ENCODE data around the gene MBL2.

MBL2 gene

GRCh38 chr10:52772623-52773022 lies at the start of gene MBL2:
Gene MBL2 (minus strand): TSS chr10:52772784. CDS start chr10:52771635, 1,149 bp downstream.
- no peak for DNase-seq (ENCODE audit: low read depth)

GRCh38 chr10:52820309-52820708 lies 47.7 kb upstream of the MBL2 start:
- DNase-seq (ENCODE audit: low read depth), result no peak

DNA sequence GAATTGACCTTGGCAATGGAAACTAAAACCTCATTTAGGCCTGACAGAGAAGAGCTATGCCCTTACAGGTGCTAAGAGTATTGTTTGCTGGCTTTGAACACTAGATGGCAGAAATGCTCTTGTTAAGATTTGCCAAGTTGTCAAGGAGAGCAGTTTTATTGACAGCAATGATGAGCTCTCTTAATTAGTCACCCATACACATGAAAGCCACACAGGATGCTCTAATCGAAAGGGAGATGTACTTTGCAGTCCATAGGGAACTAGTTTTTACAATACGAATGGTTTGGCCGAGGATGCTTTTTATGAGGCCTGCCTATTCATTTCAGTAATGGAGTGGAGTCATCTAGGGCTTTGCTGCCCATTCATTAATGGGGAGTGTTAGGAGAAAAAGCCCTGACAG lies 45.4 kb upstream of the MBL2 start:
- peak; percentile 26 for DNase-seq (ENCODE audit: low read depth)

- DNase-seq (ENCODE audit: low read depth), result no peak
Measured at GRCh38 chr10:52814506-52814905, 41.9 kb upstream of the MBL2 start.

DNA sequence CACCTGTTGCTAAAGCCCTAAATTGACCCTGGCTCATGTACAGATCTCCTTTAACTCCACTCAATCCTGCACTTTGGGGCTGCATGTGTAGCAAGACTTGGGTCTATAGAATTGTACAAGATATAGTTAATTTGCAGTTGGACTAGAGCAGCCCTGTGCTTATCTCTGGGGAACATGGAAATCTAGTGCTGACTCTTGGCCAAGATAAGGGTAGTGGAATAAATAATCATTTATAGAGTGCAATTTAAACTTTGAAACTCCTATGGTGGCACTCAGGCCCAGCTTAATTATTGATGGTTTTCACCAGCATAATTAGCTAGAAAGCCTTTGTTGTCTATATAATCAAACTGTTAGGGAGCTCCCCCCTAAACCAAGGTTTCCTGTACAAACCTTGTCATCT lies 39.2 kb upstream of the MBL2 start:
- DNase-seq (ENCODE audit: low read depth), result no peak

DNA sequence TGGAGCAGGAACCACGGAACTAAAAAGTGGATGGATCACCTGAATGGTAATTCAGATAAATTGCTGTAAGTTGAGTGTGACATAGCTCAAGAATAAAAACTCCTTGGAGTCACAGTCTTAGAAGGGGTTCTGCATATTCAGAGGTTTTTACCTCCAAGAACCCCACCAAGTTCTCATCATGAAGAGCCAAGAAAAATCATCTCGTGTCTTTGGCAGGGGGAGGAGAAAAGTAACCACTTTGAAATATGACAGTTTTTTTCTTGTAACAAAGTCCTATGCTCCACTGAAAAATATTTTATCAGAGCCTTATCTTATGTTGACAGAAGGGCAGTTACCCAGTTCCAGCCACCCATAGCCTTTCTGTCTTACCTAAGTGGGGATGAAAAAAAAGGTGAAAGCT lies 38.2 kb upstream of the MBL2 start:
- no peak for DNase-seq (ENCODE audit: low read depth)

GRCh38 chr10:52807803-52808202 lies 35.2 kb upstream of the MBL2 start:
- no peak for DNase-seq (ENCODE audit: low read depth)

DNA sequence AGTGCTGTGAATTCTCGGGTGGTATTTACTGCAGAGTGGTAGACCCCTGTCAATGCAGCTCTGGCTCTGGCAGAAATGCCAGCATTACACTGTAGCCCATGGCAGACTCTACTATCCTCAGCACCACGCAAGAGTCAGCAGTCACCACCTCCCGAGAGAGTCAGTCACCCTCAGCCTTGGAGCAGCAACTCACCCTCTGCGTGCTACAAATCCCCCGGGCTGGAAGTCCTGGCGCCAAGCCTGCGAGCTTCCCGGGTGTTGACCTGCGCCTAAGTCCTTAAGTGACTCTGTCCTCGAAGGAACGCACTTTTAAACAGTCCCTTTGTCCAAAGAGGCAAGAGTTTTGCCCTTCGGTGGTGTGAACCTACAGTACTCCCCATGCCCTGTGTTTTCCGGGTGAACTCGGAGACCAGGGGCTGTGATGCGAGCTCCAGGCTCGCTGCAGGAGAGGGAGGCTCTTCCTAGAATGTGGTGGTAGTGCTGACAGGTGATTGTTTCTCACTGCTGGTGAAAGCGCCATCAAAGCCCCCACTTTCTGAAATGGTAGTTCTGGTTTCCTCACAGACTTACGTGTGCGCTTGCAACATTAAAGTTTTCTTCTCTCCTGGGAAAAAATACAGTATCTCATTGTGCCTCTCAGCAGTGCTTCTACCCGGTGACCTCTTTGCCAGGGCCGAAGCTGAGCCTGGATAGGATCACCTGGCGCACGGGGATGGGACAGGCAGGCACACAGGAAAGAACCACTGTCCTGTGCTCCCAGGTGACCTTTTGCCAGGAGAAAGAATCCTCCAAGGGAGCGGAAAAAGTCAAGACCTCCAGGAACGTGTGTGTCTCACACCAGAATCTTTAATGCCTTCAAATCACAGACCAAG lies 33.1 kb upstream of the MBL2 start:
- no peak for DNase-seq (ENCODE audit: low read depth)

- DNase-seq (ENCODE audit: low read depth), result no peak
Measured at GRCh38 chr10:52801947-52802346, 29.4 kb upstream of the MBL2 start.

DNA sequence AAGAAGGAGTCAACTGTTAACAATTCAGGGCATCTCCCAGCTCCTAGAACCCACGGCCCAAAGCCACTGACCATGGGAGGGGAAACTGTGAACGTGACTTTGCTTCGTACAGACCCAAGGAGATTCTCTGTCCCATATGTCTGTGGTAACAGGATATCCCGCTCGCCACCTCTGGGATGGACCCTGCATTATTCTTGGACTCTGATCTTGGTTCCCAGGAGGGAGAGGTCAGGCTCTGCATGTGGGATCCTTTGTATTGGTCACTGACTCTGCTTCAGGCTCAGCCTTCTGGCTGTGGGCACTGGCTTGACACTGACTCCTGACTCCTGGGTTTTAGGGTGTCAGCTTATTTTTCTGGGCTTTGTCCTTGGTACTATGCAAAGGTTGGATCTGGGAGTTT lies 13.5 kb upstream of the MBL2 start:
- DNase-seq (ENCODE audit: low read depth), result no peak

- DNase-seq (ENCODE audit: low read depth), result no peak
Measured at GRCh38 chr10:52785418-52785817, 12.8 kb upstream of the MBL2 start.

DNA sequence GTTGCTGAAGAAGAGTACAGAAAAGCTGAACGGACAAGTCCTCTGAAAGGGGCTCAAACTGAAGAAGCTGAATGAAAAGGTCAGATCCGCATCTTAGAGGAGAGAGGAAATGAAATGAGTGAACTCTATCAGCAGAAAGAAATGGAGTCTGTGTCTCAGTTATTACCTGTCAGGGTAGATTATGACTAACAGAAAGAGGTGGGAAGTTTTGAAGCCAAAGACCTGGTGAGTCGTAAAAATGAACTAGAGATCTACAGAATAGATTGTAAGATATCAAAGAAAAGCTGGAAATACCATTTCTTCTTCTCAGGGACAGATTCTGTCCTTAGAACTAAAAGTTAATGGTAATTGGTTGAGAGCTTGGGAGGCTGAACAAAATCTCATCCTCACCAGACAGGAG lies 11.1 kb upstream of the MBL2 start:
- DNase-seq (ENCODE audit: low read depth), result no peak

DNA sequence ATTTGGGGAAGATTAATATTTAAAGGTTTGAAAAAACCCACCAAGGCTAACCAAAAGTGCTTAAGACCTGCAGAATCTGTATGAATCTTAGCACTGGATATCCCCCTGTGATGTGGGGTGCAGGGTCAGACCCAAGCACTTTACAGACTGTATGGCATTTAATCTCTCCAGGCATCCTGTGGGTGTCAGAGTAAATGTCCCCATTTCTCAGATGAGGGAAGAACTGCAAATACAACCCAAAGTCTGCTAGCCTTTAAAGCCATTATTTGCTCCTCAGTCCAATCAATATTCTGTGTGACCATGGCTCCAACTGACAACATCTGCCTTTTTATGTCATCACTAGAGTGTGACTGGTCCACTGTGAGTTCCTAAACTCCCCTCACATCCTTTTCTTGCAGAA lies 10.0 kb upstream of the MBL2 start:
- no peak for DNase-seq (ENCODE audit: low read depth)

DNA sequence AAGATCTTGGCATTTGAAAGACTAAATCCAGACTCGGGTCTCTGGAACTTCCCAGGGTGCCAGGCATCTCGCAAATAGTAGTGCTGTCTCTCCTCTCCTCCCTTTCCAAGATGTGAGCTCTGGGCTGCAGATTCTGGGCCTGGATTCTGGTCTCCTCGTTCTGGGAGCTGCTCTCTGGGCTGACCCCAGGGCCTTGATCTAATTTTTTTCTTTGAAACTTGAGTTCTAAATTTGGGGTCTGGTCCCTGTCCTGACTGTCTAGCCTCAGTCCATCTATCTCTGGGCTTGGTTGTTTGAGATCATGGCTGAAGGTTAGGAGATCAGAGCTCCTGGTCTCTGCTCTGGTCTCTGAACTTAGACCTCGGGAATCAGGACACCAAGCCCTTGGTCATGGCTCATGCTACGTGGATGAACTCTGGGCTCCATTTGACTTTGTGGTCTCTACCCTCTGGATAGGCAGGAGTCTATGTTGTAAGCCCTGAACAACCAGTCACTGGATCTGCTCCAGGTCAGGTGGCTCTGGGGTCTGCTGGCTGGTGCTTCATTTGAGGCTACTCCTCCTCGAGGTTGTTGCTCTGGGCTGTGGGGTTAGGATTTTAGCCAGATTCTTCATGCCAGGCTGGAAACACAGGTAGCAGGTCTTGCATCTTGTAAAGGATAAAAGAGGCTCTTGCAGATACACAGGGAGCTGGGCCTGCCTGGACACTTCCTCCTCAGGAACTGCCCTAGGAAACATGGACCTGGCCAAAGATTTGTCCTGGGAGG lies 8.0 kb upstream of the MBL2 start:
- no peak for DNase-seq (ENCODE audit: low read depth)

- DNase-seq (ENCODE audit: low read depth), result no peak
Measured at GRCh38 chr10:52779541-52780390, 7.2 kb upstream of the MBL2 start.

- DNase-seq (ENCODE audit: low read depth), result no peak
Measured at GRCh38 chr10:52778511-52779392, 6.2 kb upstream of the MBL2 start.

GRCh38 chr10:52777414-52777813 lies 4.8 kb upstream of the MBL2 start:
- DNase-seq (ENCODE audit: low read depth), result no peak

DNA sequence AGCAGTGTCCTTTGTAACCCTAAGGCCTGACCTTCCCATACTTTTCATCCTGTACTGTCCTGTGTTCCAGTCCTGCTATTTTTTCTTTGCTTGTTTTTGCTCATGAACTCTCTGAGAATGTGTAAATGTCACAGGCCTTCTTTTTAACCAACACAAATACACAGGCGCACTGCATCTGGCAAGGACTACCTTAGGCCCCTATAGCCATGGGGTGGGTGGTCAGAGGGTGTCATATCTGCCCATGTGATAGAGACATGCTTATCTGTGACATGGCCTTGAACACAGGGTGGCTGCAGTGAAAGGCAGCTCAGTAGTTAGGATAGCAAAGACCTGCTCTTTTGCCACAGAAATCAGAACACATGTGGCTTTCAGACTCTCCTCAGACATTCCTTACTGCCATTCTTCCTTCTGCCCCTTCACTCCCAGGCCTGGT lies 3.9 kb upstream of the MBL2 start:
- DNase-seq (ENCODE audit: low read depth), result no peak

- DNase-seq (ENCODE audit: low read depth), result no peak
Measured at GRCh38 chr10:52775132-52775647, 2.6 kb upstream of the MBL2 start.

GRCh38 chr10:52774600-52775106 lies 2.1 kb upstream of the MBL2 start:
- no peak for DNase-seq (ENCODE audit: low read depth)

DNA sequence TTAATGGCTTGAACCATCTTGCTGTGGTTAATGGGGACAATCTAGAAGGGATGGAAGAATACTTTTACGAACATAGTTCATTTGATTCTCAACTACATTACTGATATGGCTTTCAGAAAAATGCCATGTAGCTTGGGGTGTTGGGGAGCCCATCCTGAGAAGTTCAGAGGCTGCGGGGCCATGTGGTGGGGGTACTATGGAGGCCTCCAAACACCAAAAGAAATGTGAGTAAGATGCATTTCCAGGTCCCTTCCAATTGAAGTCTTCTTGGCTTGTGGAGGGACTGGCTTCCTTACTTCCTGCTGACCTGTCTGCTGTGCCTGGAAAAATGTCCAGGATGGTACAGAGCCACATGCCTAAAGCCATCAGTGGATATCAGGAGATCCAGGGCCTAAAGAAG lies 1.6 kb upstream of the MBL2 start:
- DNase-seq (ENCODE audit: low read depth), result no peak
